Esophagus muscularis mucosa (tissue), 3 donors: Measurements from ENCODE around the gene C1orf105.
"Not testable (repeated sequence)": the region's sequence is repeated elsewhere in the genome, so short reads cannot be mapped to it uniquely, and the experiment has no call there.

Experiments used
- CTCF ChIP-seq, 3 experiments: fragments of 200-600 bp in 2 of 3; fragments of 450-650 bp in 1 of 3; sonication (generic) in 2 of 3; IDR thresholded peaks; one replicate each; pipeline ENCODE4 v1.5.1; 2017 to 2019; ENCODE audit warnings: antibody characterized with exemption in 3 of 3, mild to moderate bottlenecking in 2 of 3, moderate library complexity in 1 of 3
- POLR2A ChIP-seq: fragments of 450-650 bp; IDR thresholded peaks from one replicate; pipeline ENCODE4 v1.6.1; 2017; ENCODE audit warnings: antibody characterized with exemption, moderate library complexity, mild to moderate bottlenecking, low read depth

GRCh38 chr1:172496127-172496526 lies 75.6 kb downstream of the C1orf105 start:
- TF ChIP-seq CTCF (IDR thresholded peaks at IDR 0.05); POLR2A: not testable (repeated sequence)
